Caco-2 (cell line): ENCODE measurements around the gene KLHL11. TPM values are rescaled to one million over a fixed set of nuclear protein-coding genes. Genes with fewer than 3 reads are reported as not detected.
A peak's percentile ranks its signal among the peaks of the same experiment; 100 is the strongest.
"Not testable (repeated sequence)": the region's sequence is repeated elsewhere in the genome, so short reads cannot be mapped to it uniquely, and the experiment has no call there.

ENCODE experiments used
- BruUV-seq: library from RNA; stranded (reverse); fragments of 400-500 nt; replicated peaks from 2 replicates; lab custom pipeline; 2021; lab: Mats Ljungman, UMichigan
- CTCF ChIA-PET: fragments of 300-600 bp; sonication (Branson Sonifier 250); formaldehyde crosslinking; loops from one replicate; lab custom pipeline; 2022; ENCODE audit warnings: antibody characterized with exemption; lab: Charles Lee
- POLR2A ChIA-PET: fragments of 300-600 bp; sonication (Branson Sonifier 250); formaldehyde crosslinking; loops from one replicate; lab custom pipeline; 2022; ENCODE audit warnings: antibody characterized with exemption; lab: Charles Lee
- DNase-seq, 2 experiments: peaks; one replicate each; pipeline versions ENCODE4 v3.0.0 to v3.0.0-alpha.2; 2020 to 2022
- H3K27me3 ChIP-seq: replicated peaks from 2 replicates; pipeline ENCODE4 v1.6.0; 2011; ENCODE audit warnings: low read length; ENCODE audit not compliant: control insufficient read depth, insufficient read depth
- H3K36me3 ChIP-seq: 2 replicates; pipeline ENCODE4 v1.5.1; 2011; ENCODE audit warnings: low read length; ENCODE audit not compliant: control insufficient read depth, insufficient read depth
- H3K4me1 ChIP-seq: fragments of 250-450 bp; sonication (Bioruptor Pico); 2 replicates; pipeline ENCODE4 v1.5.1; 2020; ENCODE audit warnings: mild to moderate bottlenecking
- H3K4me3 ChIP-seq: 2 replicates; pipeline ENCODE4 v1.5.1; 2011; ENCODE audit warnings: low read depth, mild to moderate bottlenecking, control low read depth, low read length
- H3K9me3 ChIP-seq: fragments of 250-450 bp; sonication (Bioruptor Pico); 2 replicates; pipeline ENCODE4 v1.5.1; 2020; ENCODE audit warnings: mild to moderate bottlenecking, moderate library complexity
- H3K27ac Mint-ChIP-seq: one replicate; pipeline ENCODE4 v1.8.0; 2022; ENCODE audit warnings: mixed read lengths; ENCODE audit not compliant: unreplicated experiment
- H3K27me3 Mint-ChIP-seq: one replicate; pipeline ENCODE4 v1.8.0; 2022; ENCODE audit warnings: mixed read lengths; ENCODE audit not compliant: insufficient read depth, unreplicated experiment
- H3K36me3 Mint-ChIP-seq: one replicate; pipeline ENCODE4 v1.8.0; 2022; ENCODE audit warnings: mild to moderate bottlenecking, mixed read lengths; ENCODE audit not compliant: insufficient read depth, unreplicated experiment
- H3K4me1 Mint-ChIP-seq: one replicate; pipeline ENCODE4 v1.8.0; 2022; ENCODE audit warnings: low read depth, mixed read lengths; ENCODE audit not compliant: unreplicated experiment
- H3K4me3 Mint-ChIP-seq: one replicate; pipeline ENCODE4 v1.8.0; 2022; ENCODE audit warnings: mild to moderate bottlenecking, moderate library complexity, mixed read lengths; ENCODE audit not compliant: unreplicated experiment
- H3K9me3 Mint-ChIP-seq: one replicate; pipeline ENCODE4 v1.8.0; 2022; ENCODE audit warnings: mixed read lengths; ENCODE audit not compliant: unreplicated experiment
- intact Hi-C: fragments of 100-400 bp; cut with micrococcal nuclease; formaldehyde crosslinking; loops from one replicate; pipeline ENCODE4 v1.10.0; 2022; ENCODE audit not compliant: unreplicated experiment
- total RNA-seq: library from RNA; stranded (reverse); gene quantifications from 2 replicates; pipeline ENCODE4 v1.2.3, GENCODE V29; 2022
- TF ChIP-seq, protein P1 (sequence below), 2 experiments: fragments of 200-600 bp in 1 of 2; IDR thresholded peaks; 1 replicate in 1 of 2; 2 replicates in 1 of 2; pipeline versions ENCODE4 v1.5.1 to v1.8.0; 2011 to 2022; ENCODE audit warnings: antibody characterized with exemption in 1 of 2, control low read depth in 1 of 2, inconsistent platforms in 1 of 2, low read depth in 1 of 2, low read length in 1 of 2, mild to moderate bottlenecking in 1 of 2, moderate library complexity in 1 of 2; ENCODE audit not compliant: insufficient read depth in 1 of 2, severe bottlenecking in 1 of 2, unreplicated experiment in 1 of 2

KLHL11 gene
- total RNA-seq, 1 experiment from 2014 or later: 22.2 TPM

DNA sequence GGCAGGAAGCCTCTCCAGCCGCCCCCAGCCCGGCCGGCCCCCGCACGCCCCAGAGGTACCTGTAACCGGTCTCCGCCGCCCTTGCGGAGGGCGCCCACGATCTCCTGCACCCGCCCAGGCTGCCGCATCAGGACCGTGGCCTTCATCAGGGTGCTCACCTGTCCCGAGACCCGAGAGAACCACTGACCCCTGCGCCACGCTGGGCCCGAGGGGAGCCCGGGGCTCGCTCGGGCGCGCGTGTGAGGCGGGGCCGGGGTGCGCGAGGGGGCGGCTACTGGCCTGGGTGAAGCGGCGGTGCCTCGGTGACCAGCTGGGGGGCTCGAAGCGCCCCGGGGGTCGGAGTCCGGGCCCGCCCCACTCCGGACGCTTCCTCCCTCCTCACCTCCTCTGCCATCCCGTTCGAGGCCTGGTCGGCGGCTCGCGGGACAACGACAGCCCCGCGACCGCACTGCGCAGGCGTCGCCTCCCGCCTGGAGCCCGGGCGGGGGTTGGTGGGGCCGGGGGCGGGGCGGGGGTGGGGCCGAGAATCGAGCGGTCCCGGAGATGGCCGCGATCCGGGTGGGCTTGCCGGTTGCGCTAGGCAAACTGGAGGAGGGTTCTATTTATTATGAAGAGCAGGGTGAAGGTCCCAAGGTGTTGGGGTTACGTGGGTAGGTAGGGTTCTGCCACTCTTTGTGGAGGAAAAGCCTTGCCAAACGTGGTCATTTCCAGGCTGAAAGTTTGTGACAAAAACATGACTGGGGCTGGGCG lies 29.2 kb downstream of the KLHL11 start, which contains the start of gene NT5C3B:
Gene NT5C3B, minus strand, starts transcription at position 433 of the 750 bp plus-strand sequence. Its CDS starts 39 bp downstream, at position 394.
- TF ChIP-seq, protein P1, sequence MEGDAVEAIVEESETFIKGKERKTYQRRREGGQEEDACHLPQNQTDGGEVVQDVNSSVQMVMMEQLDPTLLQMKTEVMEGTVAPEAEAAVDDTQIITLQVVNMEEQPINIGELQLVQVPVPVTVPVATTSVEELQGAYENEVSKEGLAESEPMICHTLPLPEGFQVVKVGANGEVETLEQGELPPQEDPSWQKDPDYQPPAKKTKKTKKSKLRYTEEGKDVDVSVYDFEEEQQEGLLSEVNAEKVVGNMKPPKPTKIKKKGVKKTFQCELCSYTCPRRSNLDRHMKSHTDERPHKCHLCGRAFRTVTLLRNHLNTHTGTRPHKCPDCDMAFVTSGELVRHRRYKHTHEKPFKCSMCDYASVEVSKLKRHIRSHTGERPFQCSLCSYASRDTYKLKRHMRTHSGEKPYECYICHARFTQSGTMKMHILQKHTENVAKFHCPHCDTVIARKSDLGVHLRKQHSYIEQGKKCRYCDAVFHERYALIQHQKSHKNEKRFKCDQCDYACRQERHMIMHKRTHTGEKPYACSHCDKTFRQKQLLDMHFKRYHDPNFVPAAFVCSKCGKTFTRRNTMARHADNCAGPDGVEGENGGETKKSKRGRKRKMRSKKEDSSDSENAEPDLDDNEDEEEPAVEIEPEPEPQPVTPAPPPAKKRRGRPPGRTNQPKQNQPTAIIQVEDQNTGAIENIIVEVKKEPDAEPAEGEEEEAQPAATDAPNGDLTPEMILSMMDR (IDR thresholded peaks at IDR 0.05; ENCODE audit: insufficient read depth in 1 of 2, low read depth in 1 of 2, low read length in 1 of 2, severe bottlenecking in 1 of 2, unreplicated experiment in 1 of 2): no peak
- peak within 1 kb of the TSS; percentile 74 for H3K4me3 ChIP-seq
- Mint-ChIP-seq H3K4me1 (peaks cover 8% of the 10 kb centered on the region), H3K27me3 (no peaks in the 10 kb centered on the region), H3K36me3 (peaks cover 20% of the 10 kb centered on the region), H3K27ac (peak within 1 kb of the TSS; percentile 39), H3K9me3 (no peaks in the 10 kb centered on the region), H3K4me3 (peak within 1 kb of the TSS; percentile 78)
- 0 out of 2 replicates have a peak, but pooled peaks cover 3% of the 10 kb centered on the region for H3K4me1 ChIP-seq
- CTCF ChIA-PET: interaction anchor here (0.5 to 0.7 kb wide), 2 partner anchors 141 to 151 kb away, joined by 3 to 4 read pairs; no protein-coding TSS in a partner anchor
- DNase-seq: peak; percentile 71 to 80
- POLR2A ChIA-PET: interaction anchor here (0.7 kb wide), 1 partner anchor 148 kb away, joined by 3 read pairs; no protein-coding TSS in a partner anchor
- H3K9me3 ChIP-seq: no peaks in the 10 kb centered on the region
- no TSS peak for BruUV-seq
- H3K27me3 ChIP-seq: no peaks in the 10 kb centered on the region
- intact Hi-C loops: no loop called here
- H3K36me3 ChIP-seq: peaks cover 2% of the 10 kb centered on the region

DNA sequence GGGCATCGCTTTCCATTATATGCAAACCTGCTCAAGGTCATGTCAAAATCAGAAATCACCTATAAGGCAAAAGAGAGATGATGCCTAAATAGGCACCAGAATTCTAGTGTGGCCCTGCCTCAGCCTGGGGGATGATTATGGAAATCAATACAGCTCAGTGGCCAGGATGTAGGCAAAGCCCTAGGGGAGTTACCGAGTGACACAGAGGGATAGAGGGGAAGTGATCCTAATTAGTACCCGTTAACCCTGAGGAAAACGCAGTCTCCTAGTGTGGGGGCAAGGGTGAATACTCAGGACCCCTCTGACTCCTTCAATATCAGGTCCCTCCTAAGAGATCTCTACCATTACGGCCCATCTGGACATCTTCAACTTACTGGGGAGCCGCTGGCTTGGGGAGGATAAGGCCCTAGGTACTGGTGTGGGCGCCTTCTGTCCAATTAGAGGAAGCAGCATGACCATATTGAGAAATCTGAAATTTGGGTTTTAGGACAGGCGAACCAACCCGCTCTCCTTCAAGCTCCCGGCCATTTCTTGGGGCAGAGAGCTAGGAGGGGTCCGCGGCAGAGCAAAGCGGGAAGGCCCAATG lies 29.9 kb downstream of the KLHL11 start:
- Histone ChIP-seq H3K4me1 (0 out of 2 replicates have a peak, but pooled peaks cover 3% of the 10 kb centered on the region), H3K27me3 (no peaks in the 10 kb centered on the region), H3K36me3 (peaks cover 2% of the 10 kb centered on the region), H3K4me3 (peak overlapping the region; percentile 74), H3K9me3 (no peaks in the 10 kb centered on the region)
- peaks cover 8% of the 10 kb centered on the region for H3K4me1 Mint-ChIP-seq
- POLR2A ChIA-PET: no interaction called here
- no TSS peak for BruUV-seq
- DNase-seq: no peak
- CTCF ChIA-PET: interaction anchor here (0.7 to 1.1 kb wide), 2 partner anchors 24 to 150 kb away, joined by 3 read pairs; partner anchors contain the start of gene P3H4
- H3K27ac Mint-ChIP-seq: peak overlapping the region; percentile 39
- H3K9me3 Mint-ChIP-seq: no peaks in the 10 kb centered on the region
- intact Hi-C loops: no loop called here
- H3K27me3 Mint-ChIP-seq: no peaks in the 10 kb centered on the region
- TF ChIP-seq, protein P1 (IDR thresholded peaks at IDR 0.05; ENCODE audit: insufficient read depth in 1 of 2, low read depth in 1 of 2, low read length in 1 of 2, severe bottlenecking in 1 of 2, unreplicated experiment in 1 of 2): no peak
- H3K36me3 Mint-ChIP-seq: peaks cover 26% of the 10 kb centered on the region
- peak overlapping the region; percentile 78 for H3K4me3 Mint-ChIP-seq

DNA sequence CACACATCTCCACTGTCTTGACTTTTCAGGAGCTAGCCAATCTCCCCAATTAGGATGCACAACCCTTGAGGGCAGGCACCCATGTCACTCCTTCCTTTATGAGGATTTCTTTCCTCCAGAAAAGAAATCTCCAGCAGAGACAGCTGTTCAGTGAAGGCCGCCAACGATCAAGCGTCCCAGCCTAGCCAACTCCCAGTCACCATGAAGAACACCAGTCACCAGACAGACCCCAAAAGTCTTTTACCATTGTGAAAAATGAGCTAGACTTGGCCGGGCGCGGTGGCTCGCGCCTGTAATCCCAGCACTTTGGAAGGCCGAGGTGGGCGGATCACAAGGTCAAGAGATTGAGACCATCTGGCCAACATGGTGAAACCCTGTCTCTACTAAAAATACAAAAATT lies 35.3 kb downstream of the KLHL11 start:
- H3K27me3 Mint-ChIP-seq, H3K4me1 ChIP-seq, BruUV-seq, H3K36me3 ChIP-seq, CTCF ChIA-PET, H3K4me1 Mint-ChIP-seq, H3K9me3 ChIP-seq, H3K27me3 ChIP-seq, H3K9me3 Mint-ChIP-seq, H3K27ac Mint-ChIP-seq, H3K4me3 ChIP-seq, H3K4me3 Mint-ChIP-seq, DNase-seq, POLR2A ChIA-PET, intact Hi-C loops: not testable (repeated sequence)
- peaks cover 68% of the 10 kb centered on the region for H3K36me3 Mint-ChIP-seq
